H1 (cell line): ENCODE data around the gene VAV2. TPM values are rescaled to one million over a fixed set of nuclear protein-coding genes. Genes with fewer than 3 reads are reported as not detected.

ENCODE experiments used
- CTCF ChIA-PET: fragments of 300-600 bp; sonication (Branson Sonifier 250); formaldehyde crosslinking; loops from one replicate; lab custom pipeline; 2021; ENCODE audit not compliant: partially characterized antibody; lab: Charles Lee
- POLR2A ChIA-PET: fragments of 300-600 bp; sonication (Branson Sonifier 250); formaldehyde crosslinking; loops from one replicate; lab custom pipeline; 2021; ENCODE audit warnings: inconsistent platforms; ENCODE audit not compliant: partially characterized antibody; lab: Charles Lee
- DNase-seq, 2 experiments: peaks; one replicate each; pipeline versions ENCODE4 v3.0.0 to v3.0.0-alpha.2; 2010 to 2022; ENCODE audit warnings: low spot score in 2 of 2, low read depth in 1 of 2, mixed read lengths in 1 of 2
- FAIRE-seq: peaks from 2 replicates; lab custom pipeline; 2011; peaks lifted over from hg19 to GRCh38; lab: Jason Lieb, UNC
- H2AFZ ChIP-seq: 2 replicates; pipeline ENCODE4 v1.8.1; 2012; ENCODE audit warnings: low read length, inconsistent platforms
- H2AK5ac ChIP-seq: 2 replicates; pipeline ENCODE4 v1.6.1; 2013; ENCODE audit warnings: low read depth, low read length
- H2BK120ac ChIP-seq: replicated peaks from 2 replicates; pipeline ENCODE3; 2013; ENCODE audit warnings: low read depth, low read length, inconsistent platforms
- H2BK12ac ChIP-seq: 2 replicates; pipeline ENCODE4 v1.6.1; 2013; ENCODE audit warnings: low read depth, low read length
- H2BK15ac ChIP-seq: 2 replicates; pipeline ENCODE4 v1.6.1; 2013; ENCODE audit warnings: low read length
- H2BK20ac ChIP-seq: 2 replicates; pipeline ENCODE4 v1.6.1; 2013; ENCODE audit warnings: low read length
- H2BK5ac ChIP-seq: 2 replicates; pipeline ENCODE4 v1.6.1; 2013; ENCODE audit warnings: low read depth, low read length
- H3K14ac ChIP-seq: 2 replicates; pipeline ENCODE4 v1.6.1; 2013; ENCODE audit warnings: inconsistent platforms; ENCODE audit not compliant: insufficient read length
- H3K18ac ChIP-seq: 2 replicates; pipeline ENCODE4 v1.6.1; 2013; ENCODE audit warnings: low read length; ENCODE audit errors: extremely low read depth
- H3K23ac ChIP-seq: 2 replicates; pipeline ENCODE4 v1.6.1; 2013; ENCODE audit warnings: inconsistent platforms; ENCODE audit not compliant: insufficient read length
- H3K23me2 ChIP-seq: 2 replicates; pipeline ENCODE4 v1.6.1; 2013; ENCODE audit warnings: low read depth, low read length
- H3K27ac ChIP-seq: 2 replicates; pipeline ENCODE4 v1.6.1; 2011; ENCODE audit warnings: low read depth, low read length, inconsistent platforms
- H3K27me3 ChIP-seq, 4 experiments: replicated peaks in 1 of 4; 1 replicate in 1 of 4; 2 replicates in 3 of 4; pipeline versions ENCODE4 v1.6.1 to v1.8.1; 2011 to 2013; ENCODE audit warnings: low read length in 3 of 4, mild to moderate bottlenecking in 3 of 4, inconsistent platforms in 2 of 4, mixed read lengths in 2 of 4, moderate library complexity in 1 of 4; ENCODE audit not compliant: control insufficient read depth in 3 of 4, insufficient read depth in 3 of 4; ENCODE audit errors: extremely low read depth in 1 of 4
- H3K36me3 ChIP-seq, 4 experiments: 2 replicates each; pipeline versions ENCODE4 v1.6.1 to v1.8.1; 2011 to 2013; ENCODE audit warnings: mild to moderate bottlenecking in 4 of 4, low read length in 3 of 4, moderate library complexity in 2 of 4, control low read depth in 1 of 4, inconsistent platforms in 1 of 4; ENCODE audit not compliant: insufficient read depth in 4 of 4, control insufficient read depth in 2 of 4
- H3K4ac ChIP-seq: replicated peaks from 2 replicates; pipeline ENCODE3; 2013; ENCODE audit warnings: low read length, low read depth, mixed read lengths, inconsistent platforms; ENCODE audit not compliant: insufficient read length
- H3K4me1 ChIP-seq, 4 experiments: replicated peaks in 1 of 4; 1 replicate in 1 of 4; 2 replicates in 3 of 4; pipeline versions ENCODE4 v1.6.1 to v1.8.1; 2011 to 2013; ENCODE audit warnings: low read length in 3 of 4, inconsistent platforms in 2 of 4, mixed read lengths in 1 of 4; ENCODE audit not compliant: insufficient read depth in 4 of 4, control insufficient read depth in 3 of 4
- H3K4me2 ChIP-seq, 2 experiments: 2 replicates each; pipeline versions ENCODE4 v1.6.1 to v1.8.1; 2011 to 2013; ENCODE audit warnings: low read depth in 2 of 2, low read length in 2 of 2, control low read depth in 1 of 2, inconsistent platforms in 1 of 2, mild to moderate bottlenecking in 1 of 2; ENCODE audit not compliant: insufficient read depth in 1 of 2
- H3K4me3 ChIP-seq, 4 experiments: fragments of 200-600, 300-600 bp in 1 of 4; sonication (generic), shearing (Covaris generic), sonication (Bioruptor Twin) in 1 of 4; 2 replicates each; pipeline versions ENCODE4 v1.5.1 to v1.8.1; 2011 to 2016; ENCODE audit warnings: low read length in 4 of 4, low read depth in 3 of 4, control low read depth in 2 of 4, inconsistent platforms in 2 of 4, mild to moderate bottlenecking in 2 of 4, mixed read lengths in 1 of 4, moderate library complexity in 1 of 4; ENCODE audit not compliant: insufficient read depth in 2 of 4; ENCODE audit errors: extremely low read depth in 1 of 4
- H3K56ac ChIP-seq: replicated peaks from 2 replicates; pipeline ENCODE3; 2013; ENCODE audit warnings: low read depth, mild to moderate bottlenecking, mixed read lengths, low read length, inconsistent platforms; ENCODE audit not compliant: insufficient read length
- H3K79me1 ChIP-seq: 2 replicates; pipeline ENCODE4 v1.6.1; 2013; ENCODE audit warnings: low read depth, low read length, control low read depth
- H3K79me2 ChIP-seq, 2 experiments: 2 replicates each; pipeline versions ENCODE4 v1.6.1 to v1.8.1; 2012 to 2013; ENCODE audit warnings: low read length in 2 of 2, mild to moderate bottlenecking in 2 of 2, inconsistent platforms in 1 of 2; ENCODE audit not compliant: insufficient read depth in 2 of 2, control insufficient read depth in 1 of 2
- H3K9ac ChIP-seq, 4 experiments: replicated peaks in 1 of 4; 1 replicate in 1 of 4; 2 replicates in 3 of 4; pipeline versions ENCODE4 v1.6.1 to v1.8.1; 2011 to 2013; ENCODE audit warnings: low read depth in 3 of 4, low read length in 3 of 4, control low read depth in 2 of 4, mild to moderate bottlenecking in 2 of 4, moderate library complexity in 2 of 4, inconsistent platforms in 1 of 4; ENCODE audit errors: extremely low read depth in 1 of 4
- H3K9me3 ChIP-seq, 2 experiments: 2 replicates each; pipeline versions ENCODE4 v1.6.1 to v1.8.1; 2012 to 2013; ENCODE audit warnings: mild to moderate bottlenecking in 2 of 2, moderate library complexity in 2 of 2, control low read depth in 1 of 2, inconsistent platforms in 1 of 2, low read depth in 1 of 2, low read length in 1 of 2, mixed read lengths in 1 of 2; ENCODE audit not compliant: insufficient read depth in 2 of 2
- H4K20me1 ChIP-seq, 2 experiments: replicated peaks in 1 of 2; 2 replicates each; pipeline versions ENCODE3 to v1.8.1; 2011 to 2013; ENCODE audit warnings: inconsistent platforms in 2 of 2, low read length in 2 of 2, mild to moderate bottlenecking in 1 of 2; ENCODE audit not compliant: insufficient read depth in 2 of 2, control insufficient read depth in 1 of 2
- H4K5ac ChIP-seq: 2 replicates; pipeline ENCODE4 v1.6.1; 2013; ENCODE audit warnings: low read length, low read depth, mixed read lengths, inconsistent platforms; ENCODE audit not compliant: insufficient read length
- H4K8ac ChIP-seq: 2 replicates; pipeline ENCODE4 v1.8.0; 2013; ENCODE audit warnings: mild to moderate bottlenecking, moderate library complexity, low read length, inconsistent platforms; ENCODE audit not compliant: insufficient read depth; ENCODE audit errors: extremely low read depth
- H4K91ac ChIP-seq: replicated peaks from 2 replicates; pipeline ENCODE3; 2013; ENCODE audit warnings: low read length, mixed read lengths, inconsistent platforms; ENCODE audit not compliant: insufficient read length
- SRF ChIP-seq: IDR thresholded peaks from 2 replicates; pipeline ENCODE4 v1.6.1; 2011; ENCODE audit warnings: mild to moderate bottlenecking, low read depth, low read length, moderate library complexity
- WGBS, 2 experiments: shearing (Covaris generic) in 1 of 2; methylation state at CpG; one replicate each; pipeline versions ENCODE4 v1.1.6 to v1.1.7; 2013 to 2015; ENCODE audit warnings: low lambda C conversion rate in 2 of 2, mixed read lengths in 2 of 2, inconsistent platforms in 1 of 2, low coverage in 1 of 2, missing lambda C conversion rate in 1 of 2; ENCODE audit not compliant: insufficient replicate concordance in 2 of 2, insufficient coverage in 1 of 2, insufficient read length in 1 of 2; ENCODE audit errors: extremely low coverage in 1 of 2, missing lambda C conversion rate in 1 of 2; 5-methylcytosine and 5-hydroxymethylcytosine counted together
- polyA plus RNA-seq, 7 experiments: library from polyadenylated mRNA; depleted of rRNA in 3 of 7; stranded (reverse) in 5 of 7; unstranded in 2 of 7; fragments of >200 nt in 5 of 7; fragments of 200-250 nt in 2 of 7; gene quantifications; 1 replicate in 5 of 7; 2 replicates in 1 of 7; 4 replicates in 1 of 7; pipeline versions ENCODE4 v1.2.1 to v1.2.3, GENCODE V29; 2011 to 2013; ENCODE audit warnings: missing spikeins in 2 of 7, mixed read lengths in 2 of 7
- total RNA-seq: library from RNA; stranded (reverse); fragmentation: NEBNext Ultra II Directional; extraction: Animal tissue kit (Norgen Biotek cat#: 25700); gene quantifications from 2 replicates; pipeline ENCODE4 v1.2.1, GENCODE V29; 2021

Gene VAV2
- total and polyA plus RNA-seq, 2 of the 8 experiments (the other 6 are each of a cell fraction or from before 2014, with no cell fraction given), result 13.6 to 37.6 TPM

DNA sequence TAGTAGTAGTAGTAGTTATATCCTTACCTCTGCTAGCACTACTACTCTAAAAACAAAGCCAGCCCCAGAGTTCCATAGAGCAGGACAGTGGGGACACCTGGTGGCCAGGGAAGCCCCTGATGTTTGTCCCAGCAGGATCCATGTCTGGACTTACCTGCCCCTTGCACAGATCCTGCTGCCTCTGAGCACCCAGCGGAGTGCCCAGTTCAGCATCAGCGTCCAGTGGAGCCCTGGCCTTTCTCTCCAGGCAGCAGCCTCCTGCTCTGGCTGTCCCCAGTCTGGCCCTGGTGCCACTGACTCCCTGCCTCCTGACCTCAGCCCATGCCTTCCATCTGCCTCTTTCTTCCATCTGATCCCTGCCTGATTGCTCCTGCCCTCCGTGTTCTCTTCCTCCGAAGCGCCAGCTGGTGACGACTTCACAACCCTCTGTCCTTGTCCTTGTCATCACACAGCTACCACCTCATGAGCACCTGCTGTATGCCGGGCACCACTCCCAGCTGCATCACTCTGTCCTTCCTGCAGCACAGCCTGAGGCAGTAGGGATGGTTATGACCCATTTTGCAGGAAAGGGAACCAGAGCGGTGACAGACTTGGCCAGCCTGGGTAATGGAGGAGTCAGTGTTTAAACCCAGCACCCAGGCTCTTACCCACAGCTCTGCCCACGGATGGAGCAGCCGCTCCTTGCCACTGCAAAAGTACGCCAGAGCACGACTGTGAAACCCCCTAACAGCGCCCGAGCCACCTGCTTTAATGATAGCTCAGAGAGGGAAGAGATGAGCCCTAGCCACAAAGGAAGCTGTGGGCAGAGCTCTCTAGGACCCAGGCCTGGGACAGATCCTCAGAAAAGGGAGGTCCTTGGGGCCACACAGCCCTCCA, 265.5 kb downstream of the VAV2 start:
- H3K18ac ChIP-seq, result no peak overlapping the region
- no peak for DNase-seq
- ChIA-PET CTCF (interaction anchor here (0.7 to 5.6 kb wide), 56 partner anchors 8 to 301 kb away, joined by 3 to 39 read pairs (median 4); partner anchors contain the start of genes ADAMTSL2 and SARDH), POLR2A (interaction anchor here (0.6 kb wide), 1 partner anchor 196 kb away, joined by 3 read pairs; no protein-coding TSS in a partner anchor)
- no peak overlapping the region for H3K27ac ChIP-seq
- H3K4ac ChIP-seq, result no peak overlapping the region
- H3K4me1 ChIP-seq, result no peaks in the 10 kb centered on the region
- no peak overlapping the region for H2AK5ac ChIP-seq
- no peaks in the 10 kb centered on the region; a peak in 1 of 4 replicates for H3K9me3 ChIP-seq
- H2AFZ ChIP-seq, result no peak overlapping the region
- 0 out of 2 replicates have a peak overlapping the region, but pooled peaks have one; percentile 61 for H2BK15ac ChIP-seq
- H2BK12ac ChIP-seq, result peak overlapping the region; percentile 77; the same call in 1 of the 2 replicates
- peak overlapping the region; percentile 7; the same call in 1 of the 2 replicates for H4K8ac ChIP-seq
- H2BK20ac ChIP-seq, result 0 out of 2 replicates have a peak overlapping the region, but pooled peaks have one; percentile 13
- no peak overlapping the region for H3K56ac ChIP-seq
- H2BK5ac ChIP-seq, result no peak overlapping the region; the same call in 1 of the 2 replicates
- H3K23ac ChIP-seq, result no peak overlapping the region
- H3K27me3 ChIP-seq, result no peaks in the 10 kb centered on the region
- no peak overlapping the region for H2BK120ac ChIP-seq
- no peaks in the 10 kb centered on the region for H3K79me2 ChIP-seq
- no peak for FAIRE-seq
- 77% methylated on average over 14 of the region's 14 CpGs; no CpG with 5 or more reads in 1 of the 2 experiments for WGBS, 2 experiments
- H3K79me1 ChIP-seq, result no peaks in the 10 kb centered on the region
- no peaks in the 10 kb centered on the region for H3K36me3 ChIP-seq
- no peak overlapping the region for H4K5ac ChIP-seq
- H3K9ac ChIP-seq, result no peak overlapping the region
- H4K20me1 ChIP-seq, result peaks cover 0 to 5% of the 10 kb centered on the region in 2 experiments
- H3K14ac ChIP-seq, result no peak overlapping the region
- H3K4me3 ChIP-seq, result no peak overlapping the region
- peaks cover 3% of the 10 kb centered on the region; the same call in 1 of the 2 replicates for H3K23me2 ChIP-seq
- H4K91ac ChIP-seq, result no peak overlapping the region
- no peak overlapping the region for H3K4me2 ChIP-seq
- no peak for TF ChIP-seq SRF
